Measurements from ENCODE around the gene FCER2. TPM values are rescaled to one million over a fixed set of nuclear protein-coding genes. Genes with fewer than 3 reads are reported as not detected.

FCER2 gene
- total RNA-seq, 1 experiment from 2014 or later, result not detected

- DNase-seq (ENCODE audit: low spot score), result no peak
- in situ Hi-C loops (cut with HindIII; ENCODE audit: low sequenced_read_pairs), result no loop called here
Measured at GRCh38 chr19:7705387-7706187, 3.7 kb upstream of the FCER2 start.

GRCh38 chr19:7704280-7705060 lies 2.5 kb upstream of the FCER2 start:
- no peak for DNase-seq (ENCODE audit: low spot score)

DNA sequence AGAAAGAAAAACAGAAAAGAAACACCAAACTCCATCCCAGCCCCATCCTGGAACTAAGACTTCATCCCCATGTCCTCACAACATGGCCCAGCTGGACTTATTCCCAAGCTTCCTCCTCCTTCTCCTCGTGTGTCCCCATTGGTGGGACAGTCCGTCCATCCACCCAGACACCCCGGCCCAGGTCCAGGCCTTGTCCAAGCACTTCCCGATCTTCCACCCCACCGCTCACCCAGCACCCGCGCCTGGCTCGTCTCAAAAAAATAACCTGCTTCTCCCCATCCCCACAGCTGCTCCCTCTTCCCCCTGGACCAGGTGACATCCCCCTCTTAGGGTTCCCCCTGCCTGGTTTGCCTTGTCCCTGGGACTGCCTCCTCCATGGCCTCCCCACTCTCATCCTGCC lies 1.4 kb upstream of the FCER2 start:
- in situ Hi-C loops (cut with HindIII; ENCODE audit: low sequenced_read_pairs), result no loop called here
- no peak for DNase-seq (ENCODE audit: low spot score)

More at GRCh38 chr19:7704280-7705060, 2.5 kb upstream of the FCER2 start:
- in situ Hi-C loops (cut with HindIII; ENCODE audit: low sequenced_read_pairs), result no loop called here

GRCh38 chr19:7701049-7701653 lies 780 bp downstream of the FCER2 start:
- DNase-seq (ENCODE audit: low spot score), result no peak
- in situ Hi-C loops (cut with HindIII; ENCODE audit: low sequenced_read_pairs), result no loop called here

DNA sequence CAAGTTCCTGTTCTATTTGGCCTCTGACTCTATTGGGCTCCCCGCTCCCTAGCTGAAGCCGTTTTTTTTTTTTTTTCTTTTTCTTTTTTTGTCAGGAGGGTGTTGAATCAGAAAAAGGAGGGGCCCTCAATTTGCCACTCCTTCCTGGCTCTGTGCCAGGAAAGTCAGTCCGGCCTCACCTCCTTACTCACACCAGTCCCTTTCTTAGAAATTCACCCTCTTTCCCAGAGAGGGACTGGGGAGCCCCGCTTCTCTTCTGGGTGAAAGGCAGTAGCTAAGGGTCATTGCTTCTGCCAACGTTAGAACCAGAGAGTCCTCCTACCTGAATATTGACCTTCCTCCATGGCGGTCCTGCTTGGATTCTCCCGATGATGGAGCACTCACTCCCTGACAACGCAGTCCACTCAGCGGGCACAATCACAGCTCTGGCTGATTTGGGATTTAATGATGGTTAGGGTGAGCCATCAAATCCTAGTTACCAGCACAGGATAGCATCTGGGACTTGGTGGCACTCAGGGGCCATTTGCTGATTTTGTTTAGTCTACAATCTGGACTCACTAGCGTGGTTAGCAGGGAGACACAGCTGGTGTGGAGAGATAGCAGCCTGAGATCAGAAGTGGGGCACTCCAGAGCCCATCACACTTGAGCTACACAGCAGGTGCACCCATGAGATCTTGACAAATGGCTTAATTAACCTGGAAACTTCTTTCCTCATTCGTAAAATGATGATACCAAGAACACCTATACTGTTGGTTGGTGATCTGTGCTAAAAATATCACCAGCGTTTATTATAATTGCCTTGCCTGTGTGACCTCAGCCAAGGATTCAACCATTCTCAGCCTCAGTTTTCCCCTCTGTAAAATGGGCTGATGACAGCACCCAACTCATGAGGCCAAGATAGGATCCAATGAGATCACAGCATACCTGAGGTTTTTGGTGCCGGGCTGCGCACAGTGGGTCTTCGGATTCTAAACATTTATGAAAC lies 2.2 kb downstream of the FCER2 start:
- DNase-seq (ENCODE audit: low spot score), result no peak
- in situ Hi-C loops (cut with HindIII; ENCODE audit: low sequenced_read_pairs), result no loop called here

DNA sequence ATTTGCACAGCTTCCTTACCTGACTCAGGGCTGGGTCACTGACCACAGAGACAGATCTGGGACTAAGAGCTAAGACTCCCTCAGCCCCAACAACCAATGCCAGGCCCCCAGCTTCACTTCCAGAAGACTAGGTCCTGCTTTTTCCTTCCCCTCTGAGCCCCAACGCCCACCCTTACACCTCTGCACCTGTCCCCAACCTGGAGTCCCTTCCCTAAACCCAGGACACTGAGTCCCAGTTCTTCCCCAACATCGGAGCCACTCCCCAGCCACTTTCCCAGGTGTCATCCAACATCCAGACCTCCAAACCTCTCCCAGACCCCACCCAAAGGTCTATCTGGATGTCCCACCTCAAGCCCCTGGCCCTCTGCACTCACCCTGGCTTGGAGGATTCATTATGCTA lies 2.9 kb downstream of the FCER2 start:
- no peak for DNase-seq (ENCODE audit: low spot score)
- in situ Hi-C loops (cut with HindIII; ENCODE audit: low sequenced_read_pairs), result no loop called here

DNA sequence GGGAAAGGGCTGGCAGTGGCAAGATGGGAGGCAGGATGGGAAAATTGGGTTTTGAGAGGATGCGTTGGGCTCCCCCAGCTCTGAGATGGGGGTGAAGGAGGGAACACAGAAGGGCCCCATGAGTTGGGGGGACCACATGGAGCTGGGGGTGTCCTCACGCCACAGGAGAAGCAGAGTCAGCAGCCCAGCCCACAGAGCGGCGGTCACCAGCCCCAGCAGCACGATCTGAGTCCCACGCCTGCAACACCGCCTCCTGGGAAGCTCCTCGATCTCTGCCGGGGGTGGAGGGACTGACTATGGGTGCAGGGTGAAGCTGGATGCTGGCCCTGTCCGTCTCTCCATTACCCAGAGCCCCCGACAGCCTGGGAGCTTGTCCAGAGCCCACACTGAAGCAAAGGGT lies 3.3 kb downstream of the FCER2 start:
- in situ Hi-C loops (cut with HindIII; ENCODE audit: low sequenced_read_pairs), result no loop called here
- DNase-seq (ENCODE audit: low spot score), result no peak

DNA sequence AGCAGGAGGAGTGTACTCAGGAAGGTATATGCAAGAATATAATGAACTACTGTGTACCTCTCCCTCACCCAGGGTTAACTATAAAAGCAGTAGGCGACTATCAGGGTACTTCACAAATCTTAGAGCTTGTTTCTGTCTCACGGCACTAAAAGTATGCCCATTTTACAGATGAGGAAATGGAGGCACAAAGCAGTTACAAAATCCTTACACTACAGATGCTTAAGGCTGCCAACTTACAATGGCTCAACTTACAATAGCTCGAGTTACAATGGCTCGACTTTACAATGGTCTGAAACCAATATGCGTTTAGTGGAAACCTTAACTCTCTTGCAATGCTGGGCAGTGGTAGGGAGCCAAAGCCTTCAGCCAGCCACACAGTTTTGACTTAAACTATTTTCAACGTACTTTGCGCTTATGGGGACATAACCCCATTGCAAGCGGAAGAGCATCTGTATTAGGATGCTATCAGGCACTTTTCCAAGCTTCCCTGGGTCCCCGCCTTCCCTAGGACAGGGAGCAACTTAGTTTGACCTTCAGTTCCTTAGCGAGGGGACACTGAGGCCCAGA lies 4.1 kb downstream of the FCER2 start:
- in situ Hi-C loops (cut with HindIII; ENCODE audit: low sequenced_read_pairs), result no loop called here
- no peak for DNase-seq (ENCODE audit: low spot score)

- in situ Hi-C loops (cut with HindIII; ENCODE audit: low sequenced_read_pairs), result no loop called here
- DNase-seq (ENCODE audit: low spot score), result no peak
Measured at GRCh38 chr19:7694499-7694898, 7.4 kb downstream of the FCER2 start.

- no peak for DNase-seq (ENCODE audit: low spot score)
- in situ Hi-C loops (cut with HindIII; ENCODE audit: low sequenced_read_pairs), result no loop called here
Measured at GRCh38 chr19:7692417-7693088, 9.4 kb downstream of the FCER2 start.

- DNase-seq (ENCODE audit: low spot score), result no peak
- in situ Hi-C loops (cut with HindIII; ENCODE audit: low sequenced_read_pairs), result no loop called here
Measured at GRCh38 chr19:7691497-7691896, 10.4 kb downstream of the FCER2 start.

DNA sequence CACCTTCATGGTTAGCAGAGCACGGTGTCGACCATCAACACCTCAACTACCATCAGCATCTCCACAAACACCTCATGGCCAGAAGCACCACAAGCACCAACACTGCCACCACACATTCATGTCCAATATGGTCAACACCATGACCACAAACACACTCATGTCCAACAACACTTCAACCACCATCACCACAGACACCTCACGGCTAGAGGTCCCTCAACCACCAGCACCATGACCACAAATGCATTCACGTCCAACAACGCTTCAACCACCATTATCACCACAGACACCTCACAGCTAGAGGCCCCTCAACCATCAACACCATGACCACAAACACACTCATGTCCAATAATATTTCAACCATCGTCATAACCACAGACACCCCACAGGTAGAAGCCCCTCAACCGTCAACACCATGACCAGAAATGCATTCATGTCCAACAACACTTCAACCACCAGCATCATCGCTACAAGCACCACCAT lies 11.1 kb downstream of the FCER2 start:
- in situ Hi-C loops (cut with HindIII; ENCODE audit: low sequenced_read_pairs), result no loop called here
- DNase-seq (ENCODE audit: low spot score), result no peak

GRCh38 chr19:7689165-7689564 lies 12.8 kb downstream of the FCER2 start:
- no peak for DNase-seq (ENCODE audit: low spot score)
- in situ Hi-C loops (cut with HindIII; ENCODE audit: low sequenced_read_pairs), result no loop called here

GRCh38 chr19:7687177-7687576 lies 14.8 kb downstream of the FCER2 start:
- in situ Hi-C loops (cut with HindIII; ENCODE audit: low sequenced_read_pairs), result no loop called here
- DNase-seq (ENCODE audit: low spot score), result no peak

DNA sequence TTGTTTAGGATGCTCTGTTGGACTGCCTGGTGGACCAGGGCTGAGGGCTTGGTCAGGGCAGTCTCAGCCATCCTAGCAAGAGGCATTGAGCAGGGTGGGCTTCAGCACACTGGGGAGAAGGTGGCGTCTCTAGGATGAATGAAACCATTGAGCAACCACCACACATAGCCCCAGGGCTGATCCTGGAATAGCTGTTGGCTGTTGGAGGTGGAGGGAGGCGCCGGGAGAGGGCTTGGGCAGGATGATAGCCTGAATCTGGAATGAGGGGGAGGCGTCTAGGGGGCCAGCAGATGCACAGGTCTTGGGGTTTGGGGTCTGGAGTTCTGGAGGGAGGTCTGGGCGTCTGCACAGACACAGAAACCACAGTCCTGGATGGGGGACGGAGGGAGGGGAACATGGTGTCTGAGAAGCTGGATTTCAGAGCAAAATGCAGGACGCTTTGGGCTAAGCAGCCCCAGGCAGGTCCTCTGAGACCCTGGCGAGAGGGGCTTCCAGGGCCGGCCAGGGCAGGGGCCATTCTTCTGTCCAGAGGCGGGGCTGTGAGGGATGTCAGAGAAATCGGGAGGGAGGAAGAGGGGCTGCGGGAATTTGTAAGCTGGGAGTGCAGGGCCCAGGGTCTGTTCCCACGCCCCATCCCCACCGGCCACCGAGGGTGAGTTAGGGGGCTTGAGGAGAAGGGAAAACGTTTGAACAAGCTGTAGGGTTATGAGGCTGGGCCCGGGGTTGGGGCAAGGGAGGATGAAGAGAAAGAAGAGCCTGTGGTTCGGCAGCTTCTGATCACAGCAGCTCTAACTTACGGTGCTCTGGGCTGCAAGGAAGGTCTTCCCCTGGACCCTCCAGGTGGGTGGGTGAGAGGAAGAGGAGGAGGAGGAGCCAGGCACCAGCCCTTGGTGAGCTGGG lies 16.1 kb downstream of the FCER2 start:
- DNase-seq (ENCODE audit: low spot score), result no peak
- in situ Hi-C loops (cut with HindIII; ENCODE audit: low sequenced_read_pairs), result no loop called here

DNA sequence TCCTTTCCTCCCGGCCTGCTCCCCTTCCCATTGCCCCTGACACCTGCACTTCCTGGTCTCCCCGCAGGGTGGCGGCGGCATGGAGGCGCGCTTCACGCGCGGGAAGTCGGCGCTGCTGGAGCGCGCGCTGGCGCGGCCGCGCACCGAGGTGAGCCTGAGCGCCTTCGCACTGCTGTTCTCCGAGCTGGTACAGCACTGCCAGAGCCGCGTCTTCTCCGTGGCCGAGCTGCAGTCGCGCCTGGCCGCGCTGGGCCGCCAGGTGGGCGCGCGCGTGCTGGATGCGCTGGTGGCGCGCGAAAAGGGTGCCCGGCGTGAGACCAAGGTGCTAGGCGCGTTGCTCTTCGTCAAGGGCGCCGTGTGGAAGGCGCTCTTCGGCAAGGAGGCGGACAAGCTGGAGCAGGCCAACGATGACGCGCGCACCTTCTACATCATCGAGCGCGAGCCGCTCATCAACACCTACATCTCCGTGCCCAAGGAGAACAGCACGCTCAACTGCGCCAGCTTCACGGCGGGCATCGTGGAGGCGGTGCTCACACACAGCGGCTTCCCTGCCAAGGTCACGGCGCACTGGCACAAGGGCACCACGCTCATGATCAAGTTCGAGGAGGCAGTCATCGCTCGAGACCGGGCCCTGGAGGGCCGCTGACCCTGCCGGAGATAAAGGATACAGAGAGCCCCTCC lies 19.6 kb downstream of the FCER2 start:
- in situ Hi-C loops (cut with HindIII; ENCODE audit: low sequenced_read_pairs), result no loop called here
- DNase-seq (ENCODE audit: low spot score), result peak; percentile 25

Measured in G401 (cell line).